ENCODE data around the gene PAPSS1.

DNA sequence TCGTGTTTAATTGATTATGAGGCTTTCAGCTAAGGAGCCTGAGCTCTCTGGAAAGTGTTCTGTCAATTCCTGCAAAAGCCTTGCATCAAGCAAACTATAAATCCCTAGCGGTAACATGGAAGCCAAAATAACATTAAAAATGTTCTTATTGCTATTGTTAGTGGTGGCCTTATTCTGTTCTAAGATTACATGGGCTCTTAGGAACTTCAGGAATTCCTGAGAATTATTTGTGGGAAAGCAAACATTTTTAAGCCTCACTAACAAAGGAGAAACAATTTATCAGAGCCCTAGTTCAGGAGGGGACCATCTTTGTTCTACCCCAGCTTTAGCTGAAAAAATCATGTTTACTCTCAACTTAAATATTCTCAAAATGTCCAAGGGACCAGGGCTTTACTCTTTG lies 119.6 kb downstream of the PAPSS1 start:
- TF ChIP-seq, protein P1, sequence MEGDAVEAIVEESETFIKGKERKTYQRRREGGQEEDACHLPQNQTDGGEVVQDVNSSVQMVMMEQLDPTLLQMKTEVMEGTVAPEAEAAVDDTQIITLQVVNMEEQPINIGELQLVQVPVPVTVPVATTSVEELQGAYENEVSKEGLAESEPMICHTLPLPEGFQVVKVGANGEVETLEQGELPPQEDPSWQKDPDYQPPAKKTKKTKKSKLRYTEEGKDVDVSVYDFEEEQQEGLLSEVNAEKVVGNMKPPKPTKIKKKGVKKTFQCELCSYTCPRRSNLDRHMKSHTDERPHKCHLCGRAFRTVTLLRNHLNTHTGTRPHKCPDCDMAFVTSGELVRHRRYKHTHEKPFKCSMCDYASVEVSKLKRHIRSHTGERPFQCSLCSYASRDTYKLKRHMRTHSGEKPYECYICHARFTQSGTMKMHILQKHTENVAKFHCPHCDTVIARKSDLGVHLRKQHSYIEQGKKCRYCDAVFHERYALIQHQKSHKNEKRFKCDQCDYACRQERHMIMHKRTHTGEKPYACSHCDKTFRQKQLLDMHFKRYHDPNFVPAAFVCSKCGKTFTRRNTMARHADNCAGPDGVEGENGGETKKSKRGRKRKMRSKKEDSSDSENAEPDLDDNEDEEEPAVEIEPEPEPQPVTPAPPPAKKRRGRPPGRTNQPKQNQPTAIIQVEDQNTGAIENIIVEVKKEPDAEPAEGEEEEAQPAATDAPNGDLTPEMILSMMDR (IDR thresholded peaks at IDR 0.05): no peak
- TF ChIP-seq RFX5 (IDR thresholded peaks at IDR 0.05) (no peak), KDM5A (IDR thresholded peaks at IDR 0.05) (no peak), CEBPB (IDR thresholded peaks at IDR 0.05) (no peak), SMC3 (IDR thresholded peaks at IDR 0.05) (no peak), CBX2 (IDR thresholded peaks at IDR 0.05; ENCODE audit: borderline replicate concordance, low read depth) (no peak), POLR2A (IDR thresholded peaks at IDR 0.05; ENCODE audit: low read length) (no peak), EP300 (IDR thresholded peaks at IDR 0.05) (no peak)

Data from A549 (cell line).